ENCODE results near the gene USP36. TPM values are rescaled to one million over a fixed set of nuclear protein-coding genes. Genes with fewer than 3 reads are reported as not detected.

USP36 gene
- total RNA-seq, 1 experiment from 2014 or later, result 37.5 TPM

- Histone ChIP-seq H3K9me2 (replicated peaks; ENCODE audit: low read length) (no peaks in the 10 kb centered on the region), H2AFZ (ENCODE audit: low read length) (no peak overlapping the region), H3K9me3 (ENCODE audit: low read length) (no peaks in the 10 kb centered on the region), H3K4me2 (ENCODE audit: low read length) (no peak overlapping the region), H3K4me3 (ENCODE audit: low read length) (no peak overlapping the region), H3K36me3 (ENCODE audit: low read depth, low read length) (peaks cover 54% of the 10 kb centered on the region), H3F3A (ENCODE audit: low read length, unreplicated experiment) (no peaks in the 10 kb centered on the region), H4K20me1 (ENCODE audit: low read length) (0 out of 2 replicates have a peak, but pooled peaks cover 5% of the 10 kb centered on the region), H3K9ac (ENCODE audit: low read length) (no peak overlapping the region), H3K27ac (ENCODE audit: low read length) (no peak overlapping the region), H3K79me2 (ENCODE audit: low read length) (no peaks in the 10 kb centered on the region), H3K4me1 (ENCODE audit: insufficient read depth, low read length) (no peaks in the 10 kb centered on the region), H3K27me3 (ENCODE audit: low read length) (no peaks in the 10 kb centered on the region)
- no peak for ATAC-seq
- intact Hi-C loops (cut with micrococcal nuclease), result no loop called here
- no peak for DNase-seq
- ChIA-PET CTCF (no interaction called here), POLR2A (ENCODE audit: unreplicated experiment) (no interaction called here)
- TF ChIP-seq EZH2phosphoT487 (IDR thresholded peaks at IDR 0.05; ENCODE audit: borderline replicate concordance, low read length) (no peak), EZH2 (IDR thresholded peaks at IDR 0.05; ENCODE audit: low read length, unreplicated experiment) (no peak), CTCF (conservative IDR thresholded peaks at IDR 0.05; ENCODE audit: low read depth, low read length) (no peak)
- no TSS peak for BruUV-seq (replicated peaks)
These were observed 45.6 kb downstream of the USP36 start for GRCh38 chr17:78794864-78795640.

- H3K4me1 ChIP-seq (ENCODE audit: insufficient read depth, low read length), result no peaks in the 10 kb centered on the region
- no peak overlapping the region for H3K4me2 ChIP-seq (ENCODE audit: low read length)
- no peaks in the 10 kb centered on the region for H3K27me3 ChIP-seq (ENCODE audit: low read length)
- H2AFZ ChIP-seq (ENCODE audit: low read length), result no peak overlapping the region
- no TSS peak for BruUV-seq (replicated peaks)
- peaks cover 51% of the 10 kb centered on the region for H3K36me3 ChIP-seq (ENCODE audit: low read depth, low read length)
- H3K9me3 ChIP-seq (ENCODE audit: low read length), result no peaks in the 10 kb centered on the region
- CTCF ChIA-PET, result no interaction called here
- intact Hi-C loops (cut with micrococcal nuclease), result no loop called here
- TF ChIP-seq EZH2phosphoT487 (IDR thresholded peaks at IDR 0.05; ENCODE audit: borderline replicate concordance, low read length) (no peak), CTCF (conservative IDR thresholded peaks at IDR 0.05; ENCODE audit: low read depth, low read length) (no peak), EZH2 (IDR thresholded peaks at IDR 0.05; ENCODE audit: low read length, unreplicated experiment) (no peak)
- no peak overlapping the region for H3K4me3 ChIP-seq (ENCODE audit: low read length)
- no peaks in the 10 kb centered on the region for H3K9me2 ChIP-seq (replicated peaks; ENCODE audit: low read length)
- H3F3A ChIP-seq (ENCODE audit: low read length, unreplicated experiment), result no peaks in the 10 kb centered on the region
- ATAC-seq (no peak), DNase-seq (no peak)
- H3K79me2 ChIP-seq (ENCODE audit: low read length), result no peaks in the 10 kb centered on the region
- H4K20me1 ChIP-seq (ENCODE audit: low read length), result 0 out of 2 replicates have a peak, but pooled peaks cover 3% of the 10 kb centered on the region
- H3K27ac ChIP-seq (ENCODE audit: low read length), result no peak overlapping the region
- POLR2A ChIA-PET (ENCODE audit: unreplicated experiment), result no interaction called here
- H3K9ac ChIP-seq (ENCODE audit: low read length), result no peak overlapping the region
These were observed 46.2 kb downstream of the USP36 start for GRCh38 chr17:78794399-78794798.

DNA sequence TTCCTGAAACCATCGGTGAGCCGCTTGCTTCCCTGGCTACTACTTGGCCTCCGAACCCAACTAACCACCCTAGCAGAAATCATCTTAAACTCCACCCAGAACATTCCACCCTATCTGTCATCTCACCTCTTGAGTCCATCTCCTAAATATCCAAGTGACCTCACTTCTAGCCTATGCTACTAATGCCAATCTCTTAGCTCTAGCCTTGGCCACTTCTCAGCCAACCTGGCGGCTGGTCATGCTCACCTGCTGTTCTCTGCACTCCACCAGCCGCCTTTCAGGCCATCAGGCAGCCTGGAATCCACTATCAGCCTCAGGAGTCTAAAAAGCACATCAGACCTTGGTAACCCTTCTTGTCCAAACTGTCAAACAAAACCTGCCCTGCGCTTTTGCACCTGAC lies 46.6 kb downstream of the USP36 start:
- DNase-seq (no peak), ATAC-seq (no peak)
- Histone ChIP-seq H3K4me1 (ENCODE audit: insufficient read depth, low read length) (no peaks in the 10 kb centered on the region), H3K9me3 (ENCODE audit: low read length) (no peaks in the 10 kb centered on the region), H3K27ac (ENCODE audit: low read length) (no peak overlapping the region), H3K9ac (ENCODE audit: low read length) (no peak overlapping the region), H3K9me2 (replicated peaks; ENCODE audit: low read length) (no peaks in the 10 kb centered on the region), H3K79me2 (ENCODE audit: low read length) (no peaks in the 10 kb centered on the region), H2AFZ (ENCODE audit: low read length) (no peak overlapping the region), H3F3A (ENCODE audit: low read length, unreplicated experiment) (no peaks in the 10 kb centered on the region), H3K27me3 (ENCODE audit: low read length) (no peaks in the 10 kb centered on the region), H4K20me1 (ENCODE audit: low read length) (no peaks in the 10 kb centered on the region), H3K36me3 (ENCODE audit: low read depth, low read length) (peaks cover 47% of the 10 kb centered on the region), H3K4me2 (ENCODE audit: low read length) (no peak overlapping the region), H3K4me3 (ENCODE audit: low read length) (no peak overlapping the region)
- CTCF ChIA-PET, result no interaction called here
- BruUV-seq (replicated peaks), result no TSS peak
- intact Hi-C loops (cut with micrococcal nuclease), result no loop called here
- TF ChIP-seq CTCF (conservative IDR thresholded peaks at IDR 0.05; ENCODE audit: low read depth, low read length) (no peak), EZH2 (IDR thresholded peaks at IDR 0.05; ENCODE audit: low read length, unreplicated experiment) (no peak), EZH2phosphoT487 (IDR thresholded peaks at IDR 0.05; ENCODE audit: borderline replicate concordance, low read length) (no peak)
- POLR2A ChIA-PET (ENCODE audit: unreplicated experiment), result no interaction called here
